ENCODE data around the gene TGM6. TPM values are rescaled to one million over a fixed set of nuclear protein-coding genes. Genes with fewer than 3 reads are reported as not detected.

The TGM6 gene
- total RNA-seq (2014; rRNA removed; shearing (Covaris generic); ENCODE audit: low replicate concordance) = not detected in 2 replicates

DNA sequence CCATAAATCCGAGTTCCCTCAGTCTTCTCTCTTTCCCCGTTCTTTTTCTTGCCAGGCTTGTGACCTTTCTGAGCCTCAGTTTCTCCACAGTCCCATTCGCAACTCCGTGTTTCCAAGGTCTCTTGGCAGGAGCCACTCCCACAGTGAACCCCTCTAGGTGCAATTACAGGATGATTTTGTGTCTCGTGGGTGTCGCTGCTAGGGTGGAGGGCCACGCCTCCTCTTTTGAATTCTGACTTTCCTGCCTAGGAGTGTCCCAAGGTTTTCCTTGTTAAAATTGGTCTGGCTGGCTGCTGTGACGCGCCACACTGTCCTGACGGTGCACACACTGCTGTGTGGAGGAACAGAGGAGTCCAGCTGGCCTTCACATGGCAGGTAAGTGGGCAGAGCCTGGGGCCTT is at the start of gene TGM6:
Gene TGM6 (plus strand): TSS at position 301 of the 400 bp plus-strand sequence. CDS start 68 bp downstream, at position 369.
- H3K79me2 ChIP-seq (ENCODE audit: low read length) = no peaks in the 10 kb centered on the region
- no peaks in the 10 kb centered on the region for H3K9me2 ChIP-seq (replicated peaks; ENCODE audit: insufficient read depth, low read length)
- no peaks in the 10 kb centered on the region for H3K36me3 ChIP-seq (ENCODE audit: insufficient read depth, low read length)
- H3K4me3 ChIP-seq (ENCODE audit: low read length) = no peak within 1 kb of the TSS
- H2AFZ ChIP-seq (ENCODE audit: low read length) = no peak within 1 kb of the TSS
- H3K27me3 ChIP-seq (ENCODE audit: low read length) = no peaks in the 10 kb centered on the region
- no peak for DNase-seq
- no peak within 1 kb of the TSS for H3K4me2 ChIP-seq (ENCODE audit: low read depth, low read length, poor library complexity, severe bottlenecking)
- no peaks in the 10 kb centered on the region for H3K4me1 ChIP-seq (ENCODE audit: low read length)
- H3K9ac ChIP-seq (ENCODE audit: low read length) = no peak within 1 kb of the TSS
- H3K27ac ChIP-seq (ENCODE audit: low read length) = no peak within 1 kb of the TSS
- no peaks in the 10 kb centered on the region for H3K9me3 ChIP-seq (ENCODE audit: low read length)
- H4K20me1 ChIP-seq (ENCODE audit: insufficient read depth, low read depth, low read length) = no peaks in the 10 kb centered on the region

DNA sequence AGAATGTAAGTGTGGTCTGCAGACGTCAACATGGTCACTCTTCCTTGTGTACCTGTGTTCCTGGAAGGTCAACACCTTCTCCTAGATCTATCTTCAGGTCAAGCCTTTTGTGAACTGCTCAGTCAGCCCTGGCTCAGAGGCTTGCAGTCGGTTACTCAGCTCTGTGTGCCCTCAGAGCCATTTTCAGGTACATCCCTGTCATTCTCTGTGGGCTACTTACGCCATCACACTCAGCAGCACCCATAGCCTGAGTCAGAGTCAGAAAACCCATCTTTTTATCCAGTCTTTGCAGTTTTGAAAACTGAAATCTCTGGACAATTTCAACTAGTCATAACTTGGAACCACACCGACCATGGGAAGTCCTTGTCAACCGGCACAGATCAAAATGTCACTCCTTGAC is 49.6 kb upstream of the TGM6 start:
- no peaks in the 10 kb centered on the region for H3K36me3 ChIP-seq (ENCODE audit: insufficient read depth, low read length)
- no peaks in the 10 kb centered on the region for H4K20me1 ChIP-seq (ENCODE audit: insufficient read depth, low read depth, low read length)

DNA sequence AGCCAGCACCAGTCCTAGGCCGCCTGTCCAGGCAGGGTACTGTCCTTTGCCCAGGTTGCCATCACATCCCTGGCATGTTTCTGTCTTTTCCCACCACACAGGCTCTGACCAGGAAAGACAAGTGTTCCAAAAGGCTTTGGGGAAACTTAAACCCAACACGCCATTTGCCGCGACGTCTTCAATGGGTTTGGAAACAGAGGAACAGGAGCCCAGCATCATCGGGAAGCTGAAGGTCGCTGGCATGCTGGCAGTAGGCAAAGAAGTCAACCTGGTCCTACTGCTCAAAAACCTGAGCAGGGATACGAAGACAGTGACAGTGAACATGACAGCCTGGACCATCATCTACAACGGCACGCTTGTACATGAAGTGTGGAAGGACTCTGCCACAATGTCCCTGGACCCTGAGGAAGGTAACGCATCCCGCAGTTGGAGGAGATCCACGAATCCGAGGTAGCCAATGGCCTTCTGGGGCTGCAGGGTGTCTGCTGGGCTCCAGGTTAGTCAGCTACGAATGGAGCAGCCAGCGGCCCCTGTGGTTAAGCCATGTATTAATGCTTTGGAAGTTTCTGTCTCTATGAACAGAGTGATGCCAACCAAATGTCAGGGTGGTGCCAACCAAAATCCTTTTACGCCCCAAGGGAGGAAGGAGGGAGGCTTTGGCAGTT is 48.7 kb upstream of the TGM6 start:
- H3K4me2 ChIP-seq (ENCODE audit: low read depth, low read length, poor library complexity, severe bottlenecking) = no peak overlapping the region
- H3K4me3 ChIP-seq (ENCODE audit: low read length) = no peak overlapping the region
- no peak overlapping the region for H2AFZ ChIP-seq (ENCODE audit: low read length)
- no peaks in the 10 kb centered on the region for H3K36me3 ChIP-seq (ENCODE audit: insufficient read depth, low read length)
- no peak for DNase-seq
- no peaks in the 10 kb centered on the region for H3K9me2 ChIP-seq (replicated peaks; ENCODE audit: insufficient read depth, low read length)
- H3K27me3 ChIP-seq (ENCODE audit: low read length) = no peaks in the 10 kb centered on the region
- no peaks in the 10 kb centered on the region for H4K20me1 ChIP-seq (ENCODE audit: insufficient read depth, low read depth, low read length)
- no peak overlapping the region for H3K9ac ChIP-seq (ENCODE audit: low read length)
- no peaks in the 10 kb centered on the region for H3K79me2 ChIP-seq (ENCODE audit: low read length)
- no peaks in the 10 kb centered on the region for H3K9me3 ChIP-seq (ENCODE audit: low read length)
- H3K4me1 ChIP-seq (ENCODE audit: low read length) = no peaks in the 10 kb centered on the region
- H3K27ac ChIP-seq (ENCODE audit: low read length) = no peak overlapping the region

More for the DNA sequence above, 49.6 kb upstream of the TGM6 start:
- no peak for DNase-seq
- H3K4me3 ChIP-seq (ENCODE audit: low read length) = no peak overlapping the region
- no peaks in the 10 kb centered on the region for H3K79me2 ChIP-seq (ENCODE audit: low read length)
- H3K27ac ChIP-seq (ENCODE audit: low read length) = no peak overlapping the region
- H2AFZ ChIP-seq (ENCODE audit: low read length) = no peak overlapping the region
- no peaks in the 10 kb centered on the region for H3K9me2 ChIP-seq (replicated peaks; ENCODE audit: insufficient read depth, low read length)
- no peaks in the 10 kb centered on the region for H3K9me3 ChIP-seq (ENCODE audit: low read length)
- no peaks in the 10 kb centered on the region for H3K27me3 ChIP-seq (ENCODE audit: low read length)
- H3K9ac ChIP-seq (ENCODE audit: low read length) = no peak overlapping the region
- no peaks in the 10 kb centered on the region for H3K4me1 ChIP-seq (ENCODE audit: low read length)
- H3K4me2 ChIP-seq (ENCODE audit: low read depth, low read length, poor library complexity, severe bottlenecking) = no peak overlapping the region

DNA sequence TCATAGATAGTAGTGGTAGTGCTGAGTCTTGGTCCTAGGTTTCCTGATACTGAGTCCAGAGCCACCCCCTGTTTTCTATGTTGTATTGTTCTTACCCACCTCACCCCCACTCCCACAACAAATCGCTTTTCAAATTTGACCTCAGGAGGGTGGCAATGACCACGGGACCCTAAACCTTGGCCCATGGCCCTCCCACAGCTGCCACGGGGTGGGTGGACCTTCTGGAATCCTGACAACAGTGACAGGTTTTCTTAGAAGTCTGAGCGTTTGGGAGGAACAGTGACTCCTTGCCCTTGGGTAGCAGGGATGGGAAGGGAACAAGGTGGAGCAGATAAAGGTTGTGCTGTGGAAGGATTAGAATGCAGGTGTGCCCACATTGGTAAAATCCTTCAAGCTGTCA is 48.0 kb upstream of the TGM6 start:
- no peak overlapping the region for H3K4me2 ChIP-seq (ENCODE audit: low read depth, low read length, poor library complexity, severe bottlenecking)
- H4K20me1 ChIP-seq (ENCODE audit: insufficient read depth, low read depth, low read length) = no peaks in the 10 kb centered on the region
- no peaks in the 10 kb centered on the region for H3K4me1 ChIP-seq (ENCODE audit: low read length)
- no peaks in the 10 kb centered on the region for H3K79me2 ChIP-seq (ENCODE audit: low read length)
- H3K9me2 ChIP-seq (replicated peaks; ENCODE audit: insufficient read depth, low read length) = no peaks in the 10 kb centered on the region
- no peaks in the 10 kb centered on the region for H3K9me3 ChIP-seq (ENCODE audit: low read length)
- H3K9ac ChIP-seq (ENCODE audit: low read length) = no peak overlapping the region
- H2AFZ ChIP-seq (ENCODE audit: low read length) = no peak overlapping the region
- no peak overlapping the region for H3K27ac ChIP-seq (ENCODE audit: low read length)
- no peaks in the 10 kb centered on the region for H3K36me3 ChIP-seq (ENCODE audit: insufficient read depth, low read length)
- no peak overlapping the region for H3K4me3 ChIP-seq (ENCODE audit: low read length)
- DNase-seq = no peak
- no peaks in the 10 kb centered on the region for H3K27me3 ChIP-seq (ENCODE audit: low read length)

DNA sequence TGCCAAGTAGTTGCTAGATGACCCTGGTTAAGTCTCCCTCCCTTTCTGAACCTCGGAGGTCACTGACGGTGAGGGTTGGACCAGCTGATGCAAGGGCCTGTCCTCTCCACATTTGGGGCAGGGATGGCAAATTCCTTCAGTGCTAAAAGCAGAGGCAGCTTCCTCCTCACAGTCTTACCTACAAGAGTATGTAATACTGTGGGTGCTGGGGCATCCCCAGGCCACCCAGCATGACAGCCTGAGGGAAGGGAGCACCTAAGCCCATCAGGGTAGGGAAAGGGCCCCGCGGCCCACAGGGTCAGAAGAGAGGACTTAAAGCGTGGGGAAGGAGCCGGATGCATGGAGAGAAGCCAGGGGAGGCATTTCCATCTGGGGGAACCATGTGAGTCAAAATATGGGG is 46.9 kb upstream of the TGM6 start:
- DNase-seq = no peak
- no peak overlapping the region for H3K4me3 ChIP-seq (ENCODE audit: low read length)

DNA sequence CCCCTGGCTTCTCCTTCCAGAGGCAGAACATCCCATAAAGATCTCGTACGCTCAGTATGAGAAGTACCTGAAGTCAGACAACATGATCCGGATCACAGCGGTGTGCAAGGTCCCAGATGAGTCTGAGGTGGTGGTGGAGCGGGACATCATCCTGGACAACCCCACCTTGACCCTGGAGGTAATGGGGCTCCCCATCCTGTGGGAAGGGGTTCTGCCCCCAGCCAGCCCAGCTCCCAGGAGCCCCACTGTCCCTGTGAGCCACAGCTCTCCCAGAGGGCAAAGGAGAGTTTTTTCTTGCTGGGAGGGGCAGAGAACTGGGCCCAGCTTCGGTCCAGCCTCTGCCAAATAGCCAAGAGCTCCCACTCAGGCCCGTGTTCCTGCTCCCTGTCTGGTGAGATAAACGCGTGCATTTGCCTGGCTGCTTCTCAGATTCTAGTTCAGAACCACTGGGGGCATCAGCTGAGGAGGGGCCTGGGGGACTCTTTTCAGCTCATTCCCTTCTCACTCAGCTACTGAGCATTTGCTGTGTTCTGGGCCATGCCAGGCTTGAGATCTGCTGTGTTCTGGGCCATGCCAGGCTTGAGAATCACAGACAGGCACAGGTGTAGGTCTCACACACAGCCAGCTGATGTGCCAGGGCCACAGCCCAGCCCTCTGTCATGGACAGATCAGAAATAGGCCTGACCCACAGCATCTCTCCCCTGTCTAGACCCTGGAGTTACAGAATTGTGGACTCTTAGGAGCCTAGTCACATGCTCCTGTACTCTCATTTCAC is 45.4 kb upstream of the TGM6 start:
- no peak overlapping the region for H2AFZ ChIP-seq (ENCODE audit: low read length)
- H4K20me1 ChIP-seq (ENCODE audit: insufficient read depth, low read depth, low read length) = no peaks in the 10 kb centered on the region
- no peak overlapping the region for H3K4me3 ChIP-seq (ENCODE audit: low read length)
- no peaks in the 10 kb centered on the region for H3K4me1 ChIP-seq (ENCODE audit: low read length)
- H3K36me3 ChIP-seq (ENCODE audit: insufficient read depth, low read length) = no peaks in the 10 kb centered on the region
- H3K79me2 ChIP-seq (ENCODE audit: low read length) = no peaks in the 10 kb centered on the region
- DNase-seq = no peak
- no peak overlapping the region for H3K27ac ChIP-seq (ENCODE audit: low read length)
- H3K9ac ChIP-seq (ENCODE audit: low read length) = no peak overlapping the region
- no peak overlapping the region for H3K4me2 ChIP-seq (ENCODE audit: low read depth, low read length, poor library complexity, severe bottlenecking)
- H3K9me2 ChIP-seq (replicated peaks; ENCODE audit: insufficient read depth, low read length) = no peaks in the 10 kb centered on the region
- H3K27me3 ChIP-seq (ENCODE audit: low read length) = no peaks in the 10 kb centered on the region
- H3K9me3 ChIP-seq (ENCODE audit: low read length) = no peaks in the 10 kb centered on the region

More for the DNA sequence above, 46.9 kb upstream of the TGM6 start:
- Histone ChIP-seq H3K9me3 (ENCODE audit: low read length) (no peaks in the 10 kb centered on the region), H3K27me3 (ENCODE audit: low read length) (no peaks in the 10 kb centered on the region), H2AFZ (ENCODE audit: low read length) (no peak overlapping the region), H4K20me1 (ENCODE audit: insufficient read depth, low read depth, low read length) (no peaks in the 10 kb centered on the region), H3K4me2 (ENCODE audit: low read depth, low read length, poor library complexity, severe bottlenecking) (no peak overlapping the region), H3K4me1 (ENCODE audit: low read length) (no peaks in the 10 kb centered on the region), H3K36me3 (ENCODE audit: insufficient read depth, low read length) (no peaks in the 10 kb centered on the region), H3K9me2 (replicated peaks; ENCODE audit: insufficient read depth, low read length) (no peaks in the 10 kb centered on the region), H3K27ac (ENCODE audit: low read length) (no peak overlapping the region), H3K9ac (ENCODE audit: low read length) (no peak overlapping the region), H3K79me2 (ENCODE audit: low read length) (no peaks in the 10 kb centered on the region)

DNA sequence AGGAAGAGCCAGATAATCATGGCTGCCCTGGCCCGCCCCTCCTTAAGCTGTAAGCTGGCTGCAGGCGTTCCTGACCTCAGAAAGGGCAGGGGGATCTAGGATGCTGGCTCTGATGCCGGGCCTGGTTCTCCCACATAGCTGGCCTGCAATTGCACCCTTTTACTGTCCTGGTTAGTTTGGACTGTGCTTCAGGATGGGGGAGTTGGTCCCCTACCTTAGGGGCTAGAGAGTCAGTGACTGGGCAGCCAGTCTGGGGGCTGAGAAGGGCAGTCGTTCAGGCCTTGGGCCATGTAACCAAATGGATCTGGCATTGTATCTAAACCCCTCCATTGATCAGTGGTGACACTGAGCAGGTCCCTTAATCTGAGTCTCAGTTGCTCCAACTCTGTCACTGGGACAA is 44.2 kb upstream of the TGM6 start:
- no peak overlapping the region for H3K4me3 ChIP-seq (ENCODE audit: low read length)
- H3K36me3 ChIP-seq (ENCODE audit: insufficient read depth, low read length) = no peaks in the 10 kb centered on the region
- H4K20me1 ChIP-seq (ENCODE audit: insufficient read depth, low read depth, low read length) = no peaks in the 10 kb centered on the region
- H3K4me2 ChIP-seq (ENCODE audit: low read depth, low read length, poor library complexity, severe bottlenecking) = no peak overlapping the region
- no peaks in the 10 kb centered on the region for H3K9me3 ChIP-seq (ENCODE audit: low read length)
- H2AFZ ChIP-seq (ENCODE audit: low read length) = no peak overlapping the region
- no peak overlapping the region for H3K27ac ChIP-seq (ENCODE audit: low read length)
- H3K4me1 ChIP-seq (ENCODE audit: low read length) = no peaks in the 10 kb centered on the region
- H3K9me2 ChIP-seq (replicated peaks; ENCODE audit: insufficient read depth, low read length) = no peaks in the 10 kb centered on the region
- no peak overlapping the region for H3K9ac ChIP-seq (ENCODE audit: low read length)
- H3K79me2 ChIP-seq (ENCODE audit: low read length) = no peaks in the 10 kb centered on the region
- DNase-seq = no peak
- H3K27me3 ChIP-seq (ENCODE audit: low read length) = no peaks in the 10 kb centered on the region

DNA sequence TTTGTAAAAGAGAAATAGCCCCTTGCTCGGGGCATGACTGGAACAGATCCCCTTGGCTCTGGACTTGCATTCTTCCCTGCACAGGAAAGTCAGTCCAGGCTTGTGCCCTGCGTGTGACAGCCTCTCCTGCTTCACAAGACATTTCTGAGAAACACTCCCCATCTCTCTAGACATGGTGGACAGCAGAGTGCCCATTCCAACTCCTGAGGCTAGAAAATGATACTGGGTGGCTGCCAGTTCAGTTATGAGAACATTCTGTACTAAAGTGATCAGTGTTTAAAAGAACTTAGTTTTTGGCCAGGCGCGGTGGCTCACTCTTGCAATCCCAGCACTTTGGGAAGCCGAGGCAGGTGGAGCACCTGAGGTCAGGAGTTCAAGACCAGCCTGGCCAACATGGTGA is 43.6 kb upstream of the TGM6 start:
- Histone ChIP-seq H3K9me3 (ENCODE audit: low read length) (no peaks in the 10 kb centered on the region), H3K79me2 (ENCODE audit: low read length) (no peaks in the 10 kb centered on the region), H4K20me1 (ENCODE audit: insufficient read depth, low read depth, low read length) (no peaks in the 10 kb centered on the region), H3K4me2 (ENCODE audit: low read depth, low read length, poor library complexity, severe bottlenecking) (no peak overlapping the region), H3K27ac (ENCODE audit: low read length) (no peak overlapping the region), H3K9me2 (replicated peaks; ENCODE audit: insufficient read depth, low read length) (no peaks in the 10 kb centered on the region), H3K9ac (ENCODE audit: low read length) (no peak overlapping the region), H2AFZ (ENCODE audit: low read length) (no peak overlapping the region), H3K4me1 (ENCODE audit: low read length) (no peaks in the 10 kb centered on the region), H3K36me3 (ENCODE audit: insufficient read depth, low read length) (no peaks in the 10 kb centered on the region), H3K4me3 (ENCODE audit: low read length) (no peak overlapping the region), H3K27me3 (ENCODE audit: low read length) (no peaks in the 10 kb centered on the region)
- DNase-seq = peak; percentile 21
